Common myeloid progenitor, CD34-positive (primary cell): ENCODE results near the gene HDAC4.

ENCODE experiments used
- CTCF ChIA-PET: fragments of 350-600 bp; sonication (Branson Sonifier 250); formaldehyde crosslinking; loops from one replicate; lab custom pipeline; 2021; ENCODE audit warnings: antibody characterized with exemption; lab: Charles Lee
- POLR2A ChIA-PET: fragments of 350-600 bp; sonication (Branson Sonifier 250); formaldehyde crosslinking; loops from one replicate; lab custom pipeline; 2021; ENCODE audit warnings: antibody characterized with exemption; lab: Charles Lee
- DNase-seq, 3 donors: peaks; one replicate each; pipeline versions ENCODE4 v3.0.0 to v3.0.0-alpha.2; 2013
- H3K27ac ChIP-seq, 2 experiments: 1 replicate in 1 of 2; 2 replicates in 1 of 2; pipeline ENCODE4 v1.7.0; 2013; ENCODE audit warnings: inconsistent platforms in 2 of 2, low read length in 2 of 2, mild to moderate bottlenecking in 2 of 2, low read depth in 1 of 2, moderate library complexity in 1 of 2; ENCODE audit not compliant: severe bottlenecking in 2 of 2, insufficient read depth in 1 of 2, poor library complexity in 1 of 2
- H3K27me3 ChIP-seq, 5 experiments: replicated peaks in 2 of 5; 1 replicate in 3 of 5; 2 replicates in 2 of 5; pipeline versions ENCODE4 v1.6.1 to v1.7.0; 2013; ENCODE audit warnings: low read length in 4 of 5, mild to moderate bottlenecking in 2 of 5, moderate library complexity in 2 of 5, inconsistent platforms in 1 of 5; ENCODE audit not compliant: insufficient read depth in 5 of 5, control insufficient read depth in 4 of 5
- H3K36me3 ChIP-seq, 4 experiments: 1 replicate in 2 of 4; 2 replicates in 2 of 4; pipeline versions ENCODE4 v1.6.1 to v1.7.0; 2013; ENCODE audit warnings: low read length in 3 of 4, control low read depth in 1 of 4, mild to moderate bottlenecking in 1 of 4; ENCODE audit not compliant: control insufficient read depth in 4 of 4, insufficient read depth in 4 of 4
- H3K4me1 ChIP-seq, 4 experiments: 1 replicate in 3 of 4; 2 replicates in 1 of 4; pipeline versions ENCODE4 v1.6.1 to v1.7.1; 2013; ENCODE audit warnings: low read length in 3 of 4, mild to moderate bottlenecking in 3 of 4, control low read depth in 1 of 4, inconsistent platforms in 1 of 4, moderate library complexity in 1 of 4; ENCODE audit not compliant: control insufficient read depth in 4 of 4, insufficient read depth in 4 of 4; ENCODE audit errors: control extremely low read depth in 1 of 4
- H3K4me3 ChIP-seq, 7 experiments: 1 replicate in 4 of 7; 2 replicates in 3 of 7; pipeline versions ENCODE4 v1.5.1 to v1.7.0; 2013; ENCODE audit warnings: mild to moderate bottlenecking in 7 of 7, low read length in 6 of 7, moderate library complexity in 6 of 7, inconsistent platforms in 2 of 7, low read depth in 2 of 7, control low read depth in 1 of 7; ENCODE audit not compliant: insufficient read depth in 4 of 7, control insufficient read depth in 1 of 7; ENCODE audit errors: extremely low read depth in 1 of 7
- H3K9me3 ChIP-seq, 5 experiments: 1 replicate in 4 of 5; 2 replicates in 1 of 5; pipeline versions ENCODE4 v1.6.1 to v1.7.1; 2013; ENCODE audit warnings: low read length in 4 of 5, mild to moderate bottlenecking in 2 of 5, inconsistent platforms in 1 of 5, low read depth in 1 of 5, moderate library complexity in 1 of 5; ENCODE audit not compliant: control insufficient read depth in 4 of 5, insufficient read depth in 2 of 5; ENCODE audit errors: control extremely low read depth in 1 of 5
- WGBS: methylation state at CpG from one replicate; pipeline ENCODE4 v1.1.5; 2013; ENCODE audit not compliant: insufficient coverage; 5-methylcytosine and 5-hydroxymethylcytosine counted together

The HDAC4 gene

DNA sequence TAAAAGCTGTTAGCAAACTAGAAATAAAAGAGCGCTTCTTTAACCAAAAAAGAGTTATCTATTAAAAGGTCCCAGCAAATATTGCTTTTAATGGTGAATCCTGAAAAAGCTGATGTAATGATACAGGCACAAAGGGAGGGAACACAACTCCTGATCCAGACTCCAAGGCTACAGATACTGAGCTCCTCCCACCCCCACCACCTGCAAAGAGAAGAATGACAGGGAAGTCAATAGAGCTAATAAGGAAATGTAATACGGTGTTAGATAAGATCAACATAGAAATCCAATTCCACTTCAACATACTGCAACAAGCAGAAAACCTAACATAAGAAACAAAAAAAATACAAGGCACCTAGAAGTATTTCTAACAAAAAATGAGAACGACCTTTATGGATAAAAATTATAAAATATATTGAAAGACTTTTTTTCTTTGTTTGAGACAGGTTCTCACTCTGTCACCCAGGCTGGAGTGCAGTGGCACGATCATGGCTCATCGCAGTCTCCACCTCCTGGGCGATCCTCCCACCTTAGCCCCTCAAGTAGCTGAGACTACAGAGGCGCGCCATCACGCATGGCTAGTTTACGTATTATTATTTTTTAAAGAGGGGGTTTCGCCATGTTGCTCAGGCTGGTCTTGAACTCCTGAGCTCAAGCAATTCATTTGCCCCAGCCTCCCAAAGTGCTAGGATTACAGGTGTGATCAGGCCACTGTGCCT, 192.2 kb downstream of the HDAC4 start:
- Histone ChIP-seq H3K27me3 (no peaks in the 10 kb centered on the region), H3K4me1 (peaks cover 5 to 29% (median 18%) of the 10 kb centered on the region in 4 experiments), H3K27ac (no peak overlapping the region), H3K4me3 (no peak overlapping the region), H3K36me3 (no peaks in the 10 kb centered on the region), H3K9me3 (no peaks in the 10 kb centered on the region)
- CTCF ChIA-PET = no interaction called here
- 97% methylated on average over 8 of the region's 11 CpGs for WGBS
- POLR2A ChIA-PET = interaction anchor here (0.6 to 0.9 kb wide), 2 partner anchors 10 to 649 kb away, joined by 3 to 4 read pairs; no protein-coding TSS in a partner anchor
- no peak for DNase-seq

DNA sequence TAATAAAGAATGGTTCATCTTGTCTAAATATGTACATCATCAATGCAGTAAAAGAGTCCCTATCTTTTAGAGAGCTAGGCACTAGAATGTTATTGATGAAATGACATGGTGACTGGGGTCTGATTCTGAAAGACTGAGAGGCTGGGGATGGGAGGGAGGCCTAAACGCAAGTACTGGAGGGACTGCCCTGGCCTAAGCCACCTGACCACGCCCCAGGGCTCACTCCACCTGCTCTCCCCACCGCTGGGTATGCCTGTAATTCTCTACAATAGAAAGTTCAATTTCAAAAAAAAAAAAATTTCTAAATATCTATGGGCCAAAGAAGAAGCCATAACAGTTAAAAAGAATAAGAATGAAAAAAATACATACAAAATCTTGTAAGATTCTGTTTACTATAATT, 194.0 kb downstream of the HDAC4 start:
- peaks cover 0 to 3% (median 0%) of the 10 kb centered on the region in 4 experiments for H3K36me3 ChIP-seq
- H3K4me1 ChIP-seq = peaks cover 5 to 16% (median 7%) of the 10 kb centered on the region in 4 experiments
- H3K9me3 ChIP-seq = no peaks in the 10 kb centered on the region
- no peak overlapping the region for H3K27ac ChIP-seq
- WGBS = 83% methylated on average over 1 of the region's 3 CpGs
- no peak overlapping the region for H3K4me3 ChIP-seq
- H3K27me3 ChIP-seq = no peaks in the 10 kb centered on the region
- no peak for DNase-seq
- ChIA-PET CTCF (no interaction called here), POLR2A (no interaction called here)

DNA sequence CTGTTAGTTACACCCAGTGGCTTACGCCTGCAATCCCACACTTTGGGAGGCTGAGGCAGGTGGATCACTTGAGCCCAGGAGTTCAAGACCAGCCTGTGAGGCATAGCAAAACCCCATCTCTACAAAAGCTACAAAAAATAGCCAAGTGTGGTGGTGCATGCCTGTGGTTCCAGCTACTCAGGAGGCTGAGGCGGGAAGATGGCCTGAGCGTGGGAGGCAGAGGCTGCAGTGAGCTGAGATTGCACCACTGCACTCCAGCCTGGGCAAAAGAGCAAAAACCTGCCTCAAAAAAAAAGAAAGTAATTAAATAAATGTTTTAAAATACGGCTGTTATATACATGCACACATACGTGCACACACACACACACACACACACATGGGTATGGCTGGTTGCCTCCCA, 194.8 kb downstream of the HDAC4 start:
- DNase-seq = no peak
- Histone ChIP-seq H3K27ac (no peak overlapping the region), H3K27me3 (no peaks in the 10 kb centered on the region), H3K36me3 (peaks cover 0 to 3% (median 0%) of the 10 kb centered on the region in 4 experiments), H3K9me3 (no peaks in the 10 kb centered on the region), H3K4me3 (no peak overlapping the region), H3K4me1 (peaks cover 4 to 11% (median 7%) of the 10 kb centered on the region in 4 experiments)
- ChIA-PET POLR2A (no interaction called here), CTCF (no interaction called here)
- WGBS = 96% methylated on average over 4 of the region's 5 CpGs

DNA sequence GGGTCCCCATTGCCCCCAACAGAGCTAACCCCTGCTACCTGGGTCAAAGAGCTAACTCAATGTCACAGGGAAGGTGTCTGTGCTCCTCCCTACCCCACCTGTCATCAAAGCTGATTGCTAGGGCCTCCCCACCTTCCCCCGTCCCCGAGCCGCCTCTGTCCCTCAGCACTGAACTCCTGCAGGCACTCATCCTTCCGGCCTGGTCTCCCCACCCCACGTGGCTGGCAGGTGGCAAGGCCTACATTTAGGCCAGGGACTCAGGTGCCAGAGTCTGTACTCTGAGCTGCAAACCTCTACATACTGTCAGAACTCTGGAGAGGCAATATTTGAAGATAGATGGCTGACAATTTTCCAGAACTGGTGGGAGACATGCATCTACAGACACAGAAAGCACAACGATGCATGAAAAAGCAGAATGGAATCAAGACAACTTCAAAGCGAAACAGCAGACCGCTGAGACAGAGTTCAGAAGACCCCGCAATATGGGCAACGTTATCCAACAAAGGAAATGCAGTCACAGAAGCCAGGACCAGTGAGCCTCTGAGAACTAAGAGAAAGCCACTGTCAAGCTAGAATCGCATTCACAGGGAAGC, 195.8 kb downstream of the HDAC4 start:
- H3K36me3 ChIP-seq = peaks cover 0 to 3% (median 0%) of the 10 kb centered on the region in 4 experiments
- DNase-seq = no peak
- no peaks in the 10 kb centered on the region for H3K27me3 ChIP-seq
- CTCF ChIA-PET = no interaction called here
- 89% methylated on average over 10 of the region's 11 CpGs for WGBS
- no peak overlapping the region for H3K27ac ChIP-seq
- POLR2A ChIA-PET = no interaction called here
- no peaks in the 10 kb centered on the region for H3K9me3 ChIP-seq
- H3K4me3 ChIP-seq = no peak overlapping the region
- H3K4me1 ChIP-seq = peaks cover 4 to 11% (median 7%) of the 10 kb centered on the region in 4 experiments

DNA sequence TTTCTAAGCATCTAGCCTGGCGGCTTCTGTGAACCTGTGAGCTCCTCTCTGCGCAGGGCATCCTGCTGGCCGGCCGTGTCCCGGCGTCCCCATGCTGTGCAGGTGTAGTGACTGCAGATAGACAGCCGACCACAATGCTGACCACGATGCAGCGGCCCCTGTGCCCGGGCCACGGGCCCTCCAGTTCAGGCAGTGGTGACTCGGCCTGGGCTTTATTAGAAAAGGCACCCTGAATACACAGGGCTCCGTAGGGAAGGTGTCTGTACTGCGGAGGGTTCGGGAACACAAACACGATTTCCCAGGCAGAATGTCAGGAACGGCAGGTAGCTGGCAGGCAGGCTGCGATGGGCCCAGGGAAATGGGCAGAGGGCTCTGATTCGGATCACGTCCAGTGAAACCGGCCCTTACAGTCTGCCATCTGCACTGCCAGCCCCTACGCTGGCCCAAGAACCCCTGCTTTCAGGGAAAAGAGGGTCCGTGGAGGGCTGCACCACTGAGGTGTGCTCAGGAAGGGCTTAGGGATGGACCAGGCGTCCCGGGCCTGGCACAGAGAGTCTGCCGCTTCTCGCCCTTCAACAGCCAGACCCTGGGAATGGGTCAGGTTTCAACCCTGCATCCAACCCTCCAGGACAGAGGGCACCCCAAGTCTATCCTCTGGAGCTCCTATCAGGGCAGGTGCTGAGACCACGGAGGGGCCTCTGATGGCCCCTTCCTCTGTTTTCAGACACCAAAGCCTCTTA, 196.5 kb downstream of the HDAC4 start:
- no peaks in the 10 kb centered on the region for H3K9me3 ChIP-seq
- ChIA-PET CTCF (no interaction called here), POLR2A (no interaction called here)
- WGBS = 93% methylated on average over 27 of the region's 28 CpGs
- H3K36me3 ChIP-seq = peaks cover 0 to 3% (median 0%) of the 10 kb centered on the region in 4 experiments
- H3K27ac ChIP-seq = no peak overlapping the region
- H3K4me1 ChIP-seq = peaks cover 4 to 11% (median 7%) of the 10 kb centered on the region in 4 experiments
- no peak for DNase-seq
- no peaks in the 10 kb centered on the region for H3K27me3 ChIP-seq
- no peak overlapping the region for H3K4me3 ChIP-seq

- Histone ChIP-seq H3K27ac (no peak overlapping the region), H3K4me1 (peaks cover 4 to 10% (median 7%) of the 10 kb centered on the region in 4 experiments), H3K36me3 (peaks cover 0 to 3% (median 0%) of the 10 kb centered on the region in 4 experiments), H3K27me3 (no peaks in the 10 kb centered on the region), H3K9me3 (no peaks in the 10 kb centered on the region), H3K4me3 (no peak overlapping the region)
- WGBS = 91% methylated on average over 13 of the region's 14 CpGs
- no peak for DNase-seq
- ChIA-PET CTCF (interaction anchor here (1.5 kb wide), 1 partner anchor 9 kb away, joined by 3 read pairs; no protein-coding TSS in a partner anchor), POLR2A (no interaction called here)
These were observed 197.2 kb downstream of the HDAC4 start for GRCh38 chr2:239203443-239204135.
